Measurements from ENCODE around the gene PPP1R1B. TPM values are rescaled to one million over a fixed set of nuclear protein-coding genes. Genes with fewer than 3 reads are reported as not detected.

PPP1R1B gene
- total RNA-seq, 1 experiment from 2014 or later, result not detected

GRCh38 chr17:39580082-39580468 lies 46.7 kb upstream of the PPP1R1B start:
- intact Hi-C loops (cut with micrococcal nuclease; ENCODE audit: unreplicated experiment), result no loop called here
- no peaks in the 10 kb centered on the region for H3K9me3 ChIP-seq
- no peaks in the 10 kb centered on the region for H3K27me3 ChIP-seq (replicated peaks; ENCODE audit: control insufficient read depth, insufficient read depth, low read length)
- Mint-ChIP-seq H3K27ac (ENCODE audit: unreplicated experiment) (no peak overlapping the region), H3K4me3 (ENCODE audit: unreplicated experiment) (no peak overlapping the region), H3K9me3 (ENCODE audit: unreplicated experiment) (no peaks in the 10 kb centered on the region), H3K4me1 (ENCODE audit: low read depth, unreplicated experiment) (no peaks in the 10 kb centered on the region), H3K27me3 (ENCODE audit: insufficient read depth, unreplicated experiment) (peaks cover 7% of the 10 kb centered on the region), H3K36me3 (ENCODE audit: insufficient read depth, unreplicated experiment) (peaks cover 4% of the 10 kb centered on the region)
- DNase-seq, result no peak
- BruUV-seq (replicated peaks), result no TSS peak
- H3K4me3 ChIP-seq (ENCODE audit: low read depth, low read length), result no peak overlapping the region
- H3K4me1 ChIP-seq, result no peaks in the 10 kb centered on the region
- TF ChIP-seq CTCF (IDR thresholded peaks at IDR 0.05; ENCODE audit: insufficient read depth in 1 of 2, low read depth in 1 of 2, low read length in 1 of 2, severe bottlenecking in 1 of 2, unreplicated experiment in 1 of 2), result no peak
- ChIA-PET CTCF (interaction anchor here (1.0 to 1.3 kb wide), 2 partner anchors 41 to 43 kb away, joined by 3 read pairs; no protein-coding TSS in a partner anchor), POLR2A (no interaction called here)
- no peaks in the 10 kb centered on the region for H3K36me3 ChIP-seq (ENCODE audit: control insufficient read depth, insufficient read depth, low read length)

DNA sequence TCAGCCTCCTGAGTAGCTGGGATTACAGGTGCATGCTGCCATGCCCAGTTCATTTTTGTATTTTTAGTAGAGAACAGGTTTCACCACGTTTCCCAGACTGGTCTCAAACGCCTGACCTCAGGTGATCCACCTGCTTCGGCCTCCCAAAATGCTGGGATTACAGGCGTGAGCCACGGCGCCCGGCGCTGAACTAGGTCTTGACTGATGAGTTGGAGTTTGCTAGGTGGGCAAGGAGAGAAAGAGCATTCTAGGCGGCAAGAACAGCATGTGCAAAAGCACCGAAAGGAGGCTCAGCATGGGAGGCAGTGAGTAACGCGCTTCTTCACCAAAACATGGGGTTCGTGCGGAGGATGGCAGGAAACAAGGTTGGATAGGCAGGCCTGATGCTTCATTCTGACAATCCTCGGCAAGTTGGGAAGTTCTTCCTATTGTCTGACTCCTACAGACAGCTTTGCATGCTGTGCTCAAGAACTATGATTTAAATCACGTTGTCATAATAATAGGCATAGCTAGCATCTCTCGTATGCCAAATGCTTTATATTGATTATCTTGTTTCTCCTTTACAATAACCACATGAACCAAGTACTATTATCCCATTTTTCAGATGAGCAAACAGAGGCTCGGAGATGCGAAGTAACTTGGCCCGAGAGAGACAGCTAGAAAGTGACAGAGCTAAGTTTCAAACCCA lies 45.5 kb upstream of the PPP1R1B start:
- Histone ChIP-seq H3K9me3 (no peaks in the 10 kb centered on the region), H3K27me3 (replicated peaks; ENCODE audit: control insufficient read depth, insufficient read depth, low read length) (no peaks in the 10 kb centered on the region), H3K36me3 (ENCODE audit: control insufficient read depth, insufficient read depth, low read length) (no peaks in the 10 kb centered on the region), H3K4me1 (no peaks in the 10 kb centered on the region), H3K4me3 (ENCODE audit: low read depth, low read length) (no peak overlapping the region)
- CTCF ChIA-PET, result no interaction called here
- DNase-seq, result no peak
- Mint-ChIP-seq H3K4me3 (ENCODE audit: unreplicated experiment) (no peak overlapping the region), H3K36me3 (ENCODE audit: insufficient read depth, unreplicated experiment) (peaks cover 4% of the 10 kb centered on the region), H3K27me3 (ENCODE audit: insufficient read depth, unreplicated experiment) (peaks cover 7% of the 10 kb centered on the region), H3K27ac (ENCODE audit: unreplicated experiment) (no peak overlapping the region), H3K4me1 (ENCODE audit: low read depth, unreplicated experiment) (no peaks in the 10 kb centered on the region), H3K9me3 (ENCODE audit: unreplicated experiment) (no peaks in the 10 kb centered on the region)
- intact Hi-C loops (cut with micrococcal nuclease; ENCODE audit: unreplicated experiment), result no loop called here
- no peak for TF ChIP-seq CTCF (IDR thresholded peaks at IDR 0.05; ENCODE audit: insufficient read depth in 1 of 2, low read depth in 1 of 2, low read length in 1 of 2, severe bottlenecking in 1 of 2, unreplicated experiment in 1 of 2)
- no TSS peak for BruUV-seq (replicated peaks)
- POLR2A ChIA-PET, result no interaction called here

DNA sequence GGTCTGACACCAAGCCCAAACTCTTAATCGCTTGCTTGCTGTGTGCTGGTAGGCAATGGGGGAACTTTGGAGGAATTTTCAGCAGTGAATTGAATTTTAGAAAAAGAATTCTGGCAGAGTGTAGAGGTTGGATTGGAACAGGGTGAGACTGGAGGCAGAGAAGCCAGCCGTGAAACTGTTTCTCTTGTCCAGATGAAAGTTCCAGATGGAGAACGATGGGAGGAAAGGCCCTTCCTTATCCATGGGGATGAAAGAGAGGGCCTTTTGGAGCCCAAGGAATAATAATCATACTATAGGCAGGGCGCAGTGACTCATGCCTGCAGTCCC lies 45.0 kb upstream of the PPP1R1B start:
- TF ChIP-seq CTCF (IDR thresholded peaks at IDR 0.05; ENCODE audit: insufficient read depth in 1 of 2, low read depth in 1 of 2, low read length in 1 of 2, severe bottlenecking in 1 of 2, unreplicated experiment in 1 of 2), result no peak
- H3K36me3 Mint-ChIP-seq (ENCODE audit: insufficient read depth, unreplicated experiment), result peaks cover 4% of the 10 kb centered on the region
- ChIA-PET POLR2A (no interaction called here), CTCF (no interaction called here)
- intact Hi-C loops (cut with micrococcal nuclease; ENCODE audit: unreplicated experiment), result no loop called here
- BruUV-seq (replicated peaks), result no TSS peak
- H3K4me1 Mint-ChIP-seq (ENCODE audit: low read depth, unreplicated experiment), result no peaks in the 10 kb centered on the region
- H3K36me3 ChIP-seq (ENCODE audit: control insufficient read depth, insufficient read depth, low read length), result no peaks in the 10 kb centered on the region
- no peaks in the 10 kb centered on the region; the same call in 1 of the 2 replicates for H3K9me3 ChIP-seq
- H3K27me3 Mint-ChIP-seq (ENCODE audit: insufficient read depth, unreplicated experiment), result peaks cover 7% of the 10 kb centered on the region
- H3K9me3 Mint-ChIP-seq (ENCODE audit: unreplicated experiment), result no peaks in the 10 kb centered on the region
- DNase-seq, result no peak
- no peak overlapping the region for H3K27ac Mint-ChIP-seq (ENCODE audit: unreplicated experiment)
- H3K4me3 Mint-ChIP-seq (ENCODE audit: unreplicated experiment), result no peak overlapping the region
- no peaks in the 10 kb centered on the region for H3K27me3 ChIP-seq (replicated peaks; ENCODE audit: control insufficient read depth, insufficient read depth, low read length)
- no peak overlapping the region for H3K4me3 ChIP-seq (ENCODE audit: low read depth, low read length)
- H3K4me1 ChIP-seq, result no peaks in the 10 kb centered on the region
